ENCODE results near the gene PDZD2. TPM values are rescaled to one million over a fixed set of nuclear protein-coding genes. Genes with fewer than 3 reads are reported as not detected.

The PDZD2 gene
- total and polyA plus RNA-seq, 2 donors (not counting 3 experiments of a cell fraction or from before 2014, with no cell fraction given), result 0.66 to 6.9 TPM

GRCh38 chr5:32067774-32068470, 429.0 kb downstream of the PDZD2 start:
- Histone ChIP-seq H3K79me2 (ENCODE audit: control insufficient read depth, insufficient read depth, low read length) (no peaks in the 10 kb centered on the region), H3K36me3 (ENCODE audit: control insufficient read depth in 2 of 2, extremely low read depth in 1 of 2, insufficient read depth in 2 of 2, low read length in 2 of 2) (no peaks in the 10 kb centered on the region), H3K4me3 (replicated peaks in 1 of 3; ENCODE audit: insufficient read depth in 1 of 3, low read depth in 1 of 3, low read length in 3 of 3) (no peak overlapping the region), H3K4me2 (ENCODE audit: insufficient read depth, low read length) (no peak overlapping the region), H3K9ac (replicated peaks; ENCODE audit: extremely low read depth, insufficient read depth, low read length) (no peak overlapping the region), H3K27ac (ENCODE audit: insufficient read depth, low read depth, low read length) (no peak overlapping the region), H2AFZ (ENCODE audit: low read depth, low read length) (no peak overlapping the region), H3K27me3 (ENCODE audit: control insufficient read depth in 2 of 2, insufficient read depth in 2 of 2, low read length in 2 of 2) (no peaks in the 10 kb centered on the region), H4K20me1 (replicated peaks; ENCODE audit: control insufficient read depth, extremely low read depth, insufficient read depth, low read length) (no peaks in the 10 kb centered on the region), H3K9me1 (replicated peaks; ENCODE audit: control insufficient read depth, extremely low read depth, insufficient read depth, low read length) (no peaks in the 10 kb centered on the region), H3K9me3 (replicated peaks; ENCODE audit: control insufficient read depth, insufficient read depth, low read length) (no peaks in the 10 kb centered on the region), H3K4me1 (ENCODE audit: control insufficient read depth, extremely low read depth, insufficient read depth, low read length) (peaks cover 19% of the 10 kb centered on the region)
- TF ChIP-seq FOS (IDR thresholded peaks at IDR 0.05; ENCODE audit: borderline replicate concordance, insufficient read depth, low read length), result no peak
- FAIRE-seq (no peak), DNase-seq (ENCODE audit: low read depth, low spot score) (no peak)
- CTCF ChIA-PET, result interaction anchor here (1.2 to 3.7 kb wide), 2 partner anchors 9 to 242 kb away, joined by 3 to 17 read pairs; no protein-coding TSS in a partner anchor
- BruUV-seq (replicated peaks), result no TSS peak
- POLR2A ChIA-PET, result no interaction called here
- intact Hi-C loops (cut with micrococcal nuclease) (loop anchor here (2.0 kb wide), 1 partner anchor 39 kb away; no protein-coding TSS in a partner anchor), dilution Hi-C loops (cut with MboI; ENCODE audit: extremely low pct_ligation_motif_present, low sequenced_read_pairs) (no loop called here)

- POLR2A ChIA-PET, result no interaction called here
- intact Hi-C loops (cut with micrococcal nuclease) (loop anchor here (2.0 kb wide), 1 partner anchor 40 kb away; no protein-coding TSS in a partner anchor), dilution Hi-C loops (cut with MboI; ENCODE audit: extremely low pct_ligation_motif_present, low sequenced_read_pairs) (no loop called here)
- no peak overlapping the region for H2AFZ ChIP-seq (ENCODE audit: low read depth, low read length)
- DNase-seq (ENCODE audit: low read depth, low spot score) (peak; percentile 29), FAIRE-seq (peak; percentile 69)
- CTCF ChIA-PET, result interaction anchor here (3.7 kb wide), 1 partner anchor 8 kb away, joined by 17 read pairs; no protein-coding TSS in a partner anchor
- no peaks in the 10 kb centered on the region for H3K9me3 ChIP-seq (replicated peaks; ENCODE audit: control insufficient read depth, insufficient read depth, low read length)
- no peaks in the 10 kb centered on the region for H3K36me3 ChIP-seq (ENCODE audit: control insufficient read depth in 2 of 2, extremely low read depth in 1 of 2, insufficient read depth in 2 of 2, low read length in 2 of 2)
- no peak for TF ChIP-seq MAX (IDR thresholded peaks at IDR 0.05; ENCODE audit: insufficient read depth, insufficient read length)
- TF ChIP-seq JUN (IDR thresholded peaks at IDR 0.05; ENCODE audit: borderline replicate concordance, insufficient read depth, insufficient read length, low read depth), result no peak
- TF ChIP-seq FOS (IDR thresholded peaks at IDR 0.05; ENCODE audit: borderline replicate concordance, insufficient read depth, low read length), result no peak
- no peak for TF ChIP-seq POLR2AphosphoS5 (IDR thresholded peaks at IDR 0.05; ENCODE audit: insufficient read depth, low read depth, low read length)
- no peak for TF ChIP-seq GATA2 (IDR thresholded peaks at IDR 0.05; ENCODE audit: insufficient read depth, insufficient read length, low read depth, low read length)
- no peak for TF ChIP-seq CTCF (IDR thresholded peaks at IDR 0.05; ENCODE audit: extremely low read depth in 1 of 2, insufficient read depth in 1 of 2, low read depth in 1 of 2, low read length in 2 of 2)
- TF ChIP-seq MYC (IDR thresholded peaks at IDR 0.05; ENCODE audit: low read depth, low read length), result no peak
- TF ChIP-seq EZH2 (IDR thresholded peaks at IDR 0.05; ENCODE audit: borderline replicate concordance, low read depth, low read length, severe bottlenecking), result no peak
- H3K9me1 ChIP-seq (replicated peaks; ENCODE audit: control insufficient read depth, extremely low read depth, insufficient read depth, low read length), result no peaks in the 10 kb centered on the region
- no peaks in the 10 kb centered on the region for H3K27me3 ChIP-seq (ENCODE audit: control insufficient read depth in 2 of 2, insufficient read depth in 2 of 2, low read length in 2 of 2)
- H3K4me2 ChIP-seq (ENCODE audit: insufficient read depth, low read length), result no peak overlapping the region
- no peak overlapping the region for H3K4me3 ChIP-seq (replicated peaks in 1 of 3; ENCODE audit: insufficient read depth in 1 of 3, low read depth in 1 of 3, low read length in 3 of 3)
- H3K79me2 ChIP-seq (ENCODE audit: control insufficient read depth, insufficient read depth, low read length), result no peaks in the 10 kb centered on the region
- no TSS peak for BruUV-seq (replicated peaks)
- no peaks in the 10 kb centered on the region for H4K20me1 ChIP-seq (replicated peaks; ENCODE audit: control insufficient read depth, extremely low read depth, insufficient read depth, low read length)
- H3K4me1 ChIP-seq (ENCODE audit: control insufficient read depth, extremely low read depth, insufficient read depth, low read length), result peaks cover 19% of the 10 kb centered on the region
- H3K27ac ChIP-seq (ENCODE audit: insufficient read depth, low read depth, low read length), result no peak overlapping the region
- H3K9ac ChIP-seq (replicated peaks; ENCODE audit: extremely low read depth, insufficient read depth, low read length), result no peak overlapping the region
Measured at GRCh38 chr5:32068561-32068960, 429.6 kb downstream of the PDZD2 start.

Measured in endothelial cell of umbilical vein (primary cell).